Body of pancreas (tissue), 4 donors: ENCODE results near the gene TCEANC2.

ENCODE experiments used
- CTCF ChIP-seq, 7 experiments: fragments of 450-650 bp in 4 of 7; fragments of 200-600 bp in 3 of 7; sonication (generic) in 3 of 7; IDR thresholded peaks; one replicate each; pipeline ENCODE4 v1.5.1; 2016 to 2019; ENCODE audit warnings: antibody characterized with exemption in 7 of 7
- POLR2A ChIP-seq, 3 donors: fragments of 450-650 bp; IDR thresholded peaks; one replicate each; pipeline ENCODE4 v1.6.1; 2016; ENCODE audit warnings: antibody characterized with exemption in 3 of 3, mild to moderate bottlenecking in 2 of 3

GRCh38 chr1:54009406-54009805, 44.0 kb upstream of the TCEANC2 start:
- TF ChIP-seq CTCF (IDR thresholded peaks at IDR 0.05) (no peak), POLR2A (IDR thresholded peaks at IDR 0.05) (no peak)
